Astrocyte of the cerebellum (primary cell): ENCODE data around the gene OXSR1.
"Not testable (repeated sequence)": the region's sequence is repeated elsewhere in the genome, so short reads cannot be mapped to it uniquely, and the experiment has no call there.

Source experiments
- DNase-seq: peaks from one replicate; pipeline ENCODE4 v3.0.0-alpha.2; 2011; ENCODE audit warnings: low read depth
- H3K4me3 ChIP-seq: 2 replicates; pipeline ENCODE4 v1.5.1; 2011; ENCODE audit warnings: mild to moderate bottlenecking, low read depth, low read length, moderate library complexity
- in situ Hi-C: cut with HindIII; loops from 2 replicates; pipeline ENCODE4 v1.10.0; 2017; ENCODE audit warnings: low sequenced_read_pairs
- TF ChIP-seq, protein P1 (sequence below): IDR thresholded peaks from 2 replicates; pipeline ENCODE4 v1.5.1; 2012; ENCODE audit warnings: low read length, low read depth, moderate library complexity, mild to moderate bottlenecking; ENCODE audit errors: missing control alignments

OXSR1 gene

DNA sequence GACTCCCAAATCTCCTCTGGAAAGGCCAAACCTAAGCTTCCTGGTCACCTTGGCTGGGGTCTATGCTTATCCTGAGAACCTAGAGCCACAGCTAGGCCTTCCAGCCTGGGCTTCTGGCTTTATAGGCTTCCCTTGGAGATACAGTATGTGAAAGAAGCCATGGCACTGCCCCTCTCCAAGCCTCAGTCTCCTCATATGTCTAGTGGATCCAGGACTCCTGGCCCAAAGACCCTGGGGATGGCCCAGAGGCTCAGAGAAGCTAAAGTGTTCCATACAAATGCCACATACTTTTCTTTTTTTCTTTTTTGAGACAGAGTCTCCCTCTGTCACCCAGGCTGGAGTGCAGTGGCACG lies 37.1 kb upstream of the OXSR1 start:
- in situ Hi-C loops: loop anchor here (5.0 kb wide), 1 partner anchor 41 kb away; no protein-coding TSS in a partner anchor
- DNase-seq: no peak

DNA sequence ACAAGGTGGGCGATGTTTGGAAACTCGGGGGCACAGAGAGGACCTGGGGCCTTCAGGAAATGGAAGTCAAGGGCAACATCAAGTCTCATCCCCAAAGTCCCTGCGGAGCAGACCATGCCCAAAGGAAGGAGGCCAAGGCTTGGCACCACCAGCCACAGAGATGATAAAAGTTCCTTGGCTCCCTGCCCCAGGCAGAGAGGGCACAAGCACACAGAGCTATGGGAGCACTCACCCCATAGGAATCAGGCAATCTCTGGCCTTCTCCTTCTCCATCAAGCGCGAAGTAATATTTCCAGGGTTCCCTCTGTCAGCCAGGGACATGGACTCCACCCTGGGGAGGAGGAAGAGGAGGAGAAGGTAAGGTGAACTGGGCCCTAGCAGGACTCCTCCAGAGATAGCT lies 36.3 kb upstream of the OXSR1 start:
- no peak overlapping the region for H3K4me3 ChIP-seq
- DNase-seq: no peak
- in situ Hi-C loops: loop anchor here (5.0 kb wide), 1 partner anchor 42 kb away; no protein-coding TSS in a partner anchor
- TF ChIP-seq, protein P1, sequence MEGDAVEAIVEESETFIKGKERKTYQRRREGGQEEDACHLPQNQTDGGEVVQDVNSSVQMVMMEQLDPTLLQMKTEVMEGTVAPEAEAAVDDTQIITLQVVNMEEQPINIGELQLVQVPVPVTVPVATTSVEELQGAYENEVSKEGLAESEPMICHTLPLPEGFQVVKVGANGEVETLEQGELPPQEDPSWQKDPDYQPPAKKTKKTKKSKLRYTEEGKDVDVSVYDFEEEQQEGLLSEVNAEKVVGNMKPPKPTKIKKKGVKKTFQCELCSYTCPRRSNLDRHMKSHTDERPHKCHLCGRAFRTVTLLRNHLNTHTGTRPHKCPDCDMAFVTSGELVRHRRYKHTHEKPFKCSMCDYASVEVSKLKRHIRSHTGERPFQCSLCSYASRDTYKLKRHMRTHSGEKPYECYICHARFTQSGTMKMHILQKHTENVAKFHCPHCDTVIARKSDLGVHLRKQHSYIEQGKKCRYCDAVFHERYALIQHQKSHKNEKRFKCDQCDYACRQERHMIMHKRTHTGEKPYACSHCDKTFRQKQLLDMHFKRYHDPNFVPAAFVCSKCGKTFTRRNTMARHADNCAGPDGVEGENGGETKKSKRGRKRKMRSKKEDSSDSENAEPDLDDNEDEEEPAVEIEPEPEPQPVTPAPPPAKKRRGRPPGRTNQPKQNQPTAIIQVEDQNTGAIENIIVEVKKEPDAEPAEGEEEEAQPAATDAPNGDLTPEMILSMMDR: no peak

More for the DNA sequence above, 37.1 kb upstream of the OXSR1 start:
- TF ChIP-seq, protein P1: no peak
- H3K4me3 ChIP-seq: no peak overlapping the region

DNA sequence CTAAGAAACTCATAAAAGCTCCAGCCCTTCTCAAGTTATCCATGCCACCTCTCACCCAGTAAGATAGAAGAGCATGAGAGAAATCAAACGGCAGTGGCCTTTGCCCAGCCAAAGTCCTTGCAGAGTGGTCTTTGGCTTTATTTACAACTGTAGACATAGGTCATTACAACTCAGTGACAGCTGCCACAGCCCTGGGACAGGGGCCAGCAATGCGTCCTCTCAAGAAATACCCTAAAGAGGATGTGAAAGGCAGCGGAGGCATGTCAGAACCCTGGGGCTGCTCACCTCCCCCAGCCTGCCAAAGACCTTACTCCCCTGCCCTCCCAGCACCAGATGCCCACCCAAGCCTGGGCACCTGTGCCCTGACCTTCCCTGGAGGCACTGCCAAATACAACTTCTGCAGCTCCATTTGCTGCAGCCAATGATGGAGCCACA lies 34.7 kb upstream of the OXSR1 start:
- no peak for DNase-seq
- H3K4me3 ChIP-seq: no peak overlapping the region
- in situ Hi-C loops: no loop called here

DNA sequence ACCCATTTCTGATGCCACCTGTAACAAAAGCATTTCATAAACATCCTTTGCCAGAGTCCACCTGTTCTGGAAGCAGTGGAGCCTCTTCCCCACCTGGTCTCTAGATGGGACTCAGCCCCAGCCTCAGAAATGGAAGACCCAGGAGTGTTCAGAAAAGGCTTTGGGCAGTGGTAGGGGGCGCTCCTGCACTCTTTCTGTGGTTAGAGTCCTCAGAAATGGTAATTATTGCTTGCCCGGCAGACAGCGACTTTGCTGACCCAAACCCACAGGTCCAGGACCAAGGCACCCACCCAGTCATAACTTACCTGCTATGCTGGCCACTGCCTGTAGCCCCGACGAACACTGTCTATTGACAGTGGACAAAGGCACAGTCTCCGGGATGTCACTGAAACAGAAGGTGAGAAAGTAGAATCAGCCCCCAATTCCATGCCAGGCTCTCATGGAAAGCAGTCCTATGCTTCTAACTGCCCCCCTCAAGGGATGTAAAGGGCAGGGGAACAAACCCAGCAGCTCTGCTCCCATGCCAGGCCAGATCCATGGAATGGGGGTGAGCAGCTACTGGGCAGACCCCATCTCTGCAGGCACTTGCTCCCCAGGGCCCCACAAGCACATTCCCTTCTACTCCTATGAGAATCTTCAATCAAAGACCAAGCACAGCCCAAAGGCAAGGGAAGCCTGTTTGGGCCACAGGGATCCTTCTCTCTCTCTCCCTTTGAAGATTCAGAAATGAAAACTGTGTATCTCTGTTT lies 33.5 kb upstream of the OXSR1 start:
- no peak for DNase-seq
- H3K4me3 ChIP-seq: no peak overlapping the region
- TF ChIP-seq, protein P1: peak; percentile 77
- in situ Hi-C loops: no loop called here

More for the DNA sequence above, 34.7 kb upstream of the OXSR1 start:
- TF ChIP-seq, protein P1: no peak

DNA sequence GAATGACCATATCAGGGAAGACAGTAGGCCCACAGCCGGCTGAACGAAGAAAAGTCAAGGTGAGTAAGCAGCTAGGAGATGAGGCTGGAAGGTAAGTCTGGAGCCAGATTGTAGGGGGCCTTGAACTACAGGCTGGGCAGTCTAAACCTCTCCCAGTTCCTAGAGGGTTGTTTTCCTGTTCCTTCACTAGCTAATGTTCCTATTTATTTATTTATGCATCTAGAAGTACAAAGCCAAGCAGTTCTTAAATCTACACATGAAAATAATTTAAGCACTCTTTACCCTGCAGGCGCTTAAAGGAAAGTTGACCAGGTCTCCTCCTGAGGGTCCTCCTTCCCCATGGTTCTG lies 32.2 kb upstream of the OXSR1 start:
- no peak overlapping the region for H3K4me3 ChIP-seq
- in situ Hi-C loops: no loop called here
- DNase-seq: no peak
- TF ChIP-seq, protein P1: no peak

DNA sequence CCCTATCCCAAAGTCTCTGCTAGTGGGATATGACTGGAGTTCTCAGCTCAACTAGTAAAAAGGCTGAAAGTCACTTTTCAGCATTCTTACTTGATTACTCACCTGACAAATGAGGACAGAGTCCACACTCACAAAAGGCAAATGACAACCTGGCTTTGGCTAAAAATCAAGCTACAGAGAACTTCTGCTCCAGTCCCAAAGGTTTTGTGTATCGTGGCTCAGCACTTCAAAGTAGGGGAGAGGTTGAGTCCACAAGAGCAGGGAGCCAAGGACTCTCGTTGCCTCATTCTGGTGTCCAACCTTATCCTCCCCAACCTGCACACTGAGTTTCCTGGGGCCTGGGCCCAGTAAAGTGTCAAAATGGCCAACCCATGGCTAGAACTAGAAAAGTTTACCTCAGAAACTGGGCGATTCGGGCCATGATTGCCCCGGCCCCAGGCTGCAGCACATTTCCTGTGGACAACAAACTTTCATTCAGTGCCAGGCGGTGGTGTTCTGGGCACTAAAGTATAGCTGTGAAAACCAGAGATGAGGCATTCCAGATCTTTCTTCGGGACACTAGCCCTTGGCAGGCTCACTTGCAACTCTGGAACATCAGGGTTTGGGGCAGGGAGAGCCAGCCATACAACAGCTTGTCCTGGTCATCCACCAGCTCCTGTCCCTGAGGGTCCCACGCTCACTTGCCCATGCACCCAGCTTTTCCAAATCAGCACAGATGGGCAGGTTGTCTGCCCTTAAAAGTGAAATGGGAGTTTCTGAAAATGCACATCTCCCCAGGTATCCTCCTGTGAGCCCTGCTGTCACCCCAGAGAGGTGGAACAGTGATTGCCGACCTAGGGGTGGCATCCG lies 31.6 kb upstream of the OXSR1 start:
- no peak for DNase-seq
- in situ Hi-C loops: no loop called here

DNA sequence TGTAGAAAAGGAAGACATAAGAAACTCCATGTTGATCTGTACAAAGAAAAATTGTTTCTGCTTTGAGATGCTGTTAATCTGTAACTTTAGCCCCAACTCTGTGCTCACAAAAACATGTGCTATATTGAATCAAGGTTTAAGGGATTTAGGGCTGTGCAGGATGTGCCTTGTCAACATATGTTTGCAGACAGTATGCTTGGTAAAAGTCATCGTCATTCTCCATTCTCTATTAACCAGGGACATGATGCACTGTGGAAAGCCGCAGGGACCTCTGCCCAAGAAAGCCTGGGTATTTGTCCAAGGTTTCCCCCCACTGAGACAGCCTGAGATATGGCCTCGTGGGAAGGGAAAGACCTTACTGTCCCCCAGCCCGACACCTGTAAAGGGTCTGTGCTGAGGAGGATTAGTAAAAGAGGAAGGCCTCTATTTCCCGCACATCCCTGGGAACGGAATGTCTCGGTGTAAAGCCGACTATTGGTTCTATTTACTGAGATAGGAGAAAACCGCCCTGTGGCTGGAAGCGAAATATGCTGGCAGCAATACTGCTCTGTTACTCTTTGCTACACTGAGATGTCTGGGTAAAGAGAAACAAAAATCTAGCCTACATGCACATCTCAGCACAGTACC lies 30.7 kb upstream of the OXSR1 start:
- in situ Hi-C loops, H3K4me3 ChIP-seq, DNase-seq: not testable (repeated sequence)

More for the DNA sequence above, 31.6 kb upstream of the OXSR1 start:
- no peak overlapping the region for H3K4me3 ChIP-seq
- TF ChIP-seq, protein P1: no peak

DNA sequence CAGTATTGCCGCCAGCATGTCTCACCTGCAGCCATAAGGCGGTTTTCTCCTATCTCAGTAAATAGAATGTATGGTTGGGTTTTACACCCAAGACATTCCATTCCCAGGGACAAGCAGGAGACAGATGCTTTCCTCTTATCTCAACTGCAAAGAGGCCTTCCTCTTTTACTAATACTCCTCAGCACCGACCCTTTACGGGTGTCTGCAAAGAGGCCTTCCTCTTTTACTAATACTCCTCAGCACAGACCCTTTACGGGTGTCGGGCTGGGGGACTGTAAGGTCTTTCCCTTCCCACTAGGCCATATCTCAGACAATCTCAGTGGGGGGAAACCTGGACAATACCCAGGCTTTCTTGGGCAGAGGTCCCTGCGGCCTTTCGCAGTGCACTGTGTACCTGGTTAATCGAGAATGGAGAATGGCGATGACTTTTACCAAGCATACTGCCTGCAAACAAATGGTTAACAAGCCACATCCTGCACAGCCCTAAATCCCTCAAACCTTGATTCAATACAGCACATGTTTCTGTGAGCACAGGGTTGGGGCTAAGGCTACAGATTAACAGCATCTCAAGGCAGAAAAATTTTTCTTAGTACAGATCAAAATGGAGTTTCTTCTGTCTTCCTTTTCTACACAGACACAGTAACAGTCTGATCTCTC lies 29.6 kb upstream of the OXSR1 start:
- DNase-seq: not testable (repeated sequence)

More for the DNA sequence above, 29.6 kb upstream of the OXSR1 start:
- in situ Hi-C loops: not testable (repeated sequence)
- H3K4me3 ChIP-seq: peak overlapping the region; percentile 77
